Astrocyte (in vitro differentiated cells and primary cell): Measurements from ENCODE around the gene OTUB2.

Experiments
- EZH2 ChIP-seq: IDR thresholded peaks from 2 replicates; pipeline ENCODE4 v1.6.1; 2012; ENCODE audit warnings: mild to moderate bottlenecking, low read length, inconsistent platforms; ENCODE audit not compliant: insufficient read depth
- TF ChIP-seq, protein P1 (sequence below): IDR thresholded peaks from 2 replicates; pipeline ENCODE4 v1.5.1; 2011; ENCODE audit warnings: low read depth, mild to moderate bottlenecking, inconsistent platforms, low read length, moderate library complexity; ENCODE audit not compliant: insufficient read depth

DNA sequence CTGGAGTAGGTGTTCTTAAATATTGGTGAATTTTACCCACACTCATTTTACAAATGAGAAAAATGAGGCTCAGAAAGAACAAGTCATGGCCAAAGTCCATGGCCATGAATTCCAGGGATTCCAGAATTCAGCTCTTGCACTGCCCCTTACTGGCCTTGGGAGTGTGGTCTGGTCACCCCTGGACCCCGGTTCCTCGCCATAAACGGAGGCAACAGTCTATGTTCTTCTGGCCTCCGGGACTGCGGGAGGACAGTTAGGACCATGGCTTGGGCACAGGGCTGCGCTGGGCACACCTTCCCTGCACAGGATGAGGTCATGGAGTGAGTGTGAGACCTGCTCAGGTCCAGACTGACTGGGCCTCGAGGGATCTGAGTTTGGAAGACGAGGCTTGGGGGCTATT lies 22.1 kb upstream of the OTUB2 start:
- TF ChIP-seq, protein P1, sequence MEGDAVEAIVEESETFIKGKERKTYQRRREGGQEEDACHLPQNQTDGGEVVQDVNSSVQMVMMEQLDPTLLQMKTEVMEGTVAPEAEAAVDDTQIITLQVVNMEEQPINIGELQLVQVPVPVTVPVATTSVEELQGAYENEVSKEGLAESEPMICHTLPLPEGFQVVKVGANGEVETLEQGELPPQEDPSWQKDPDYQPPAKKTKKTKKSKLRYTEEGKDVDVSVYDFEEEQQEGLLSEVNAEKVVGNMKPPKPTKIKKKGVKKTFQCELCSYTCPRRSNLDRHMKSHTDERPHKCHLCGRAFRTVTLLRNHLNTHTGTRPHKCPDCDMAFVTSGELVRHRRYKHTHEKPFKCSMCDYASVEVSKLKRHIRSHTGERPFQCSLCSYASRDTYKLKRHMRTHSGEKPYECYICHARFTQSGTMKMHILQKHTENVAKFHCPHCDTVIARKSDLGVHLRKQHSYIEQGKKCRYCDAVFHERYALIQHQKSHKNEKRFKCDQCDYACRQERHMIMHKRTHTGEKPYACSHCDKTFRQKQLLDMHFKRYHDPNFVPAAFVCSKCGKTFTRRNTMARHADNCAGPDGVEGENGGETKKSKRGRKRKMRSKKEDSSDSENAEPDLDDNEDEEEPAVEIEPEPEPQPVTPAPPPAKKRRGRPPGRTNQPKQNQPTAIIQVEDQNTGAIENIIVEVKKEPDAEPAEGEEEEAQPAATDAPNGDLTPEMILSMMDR: no peak
- no peak for TF ChIP-seq EZH2
